GM12892 (cell line): Measurements from ENCODE around the gene MACROD2.

Source experiments
- POLR2A ChIP-seq: IDR thresholded peaks from 2 replicates; pipeline ENCODE4 v1.6.1; 2011; ENCODE audit warnings: low read depth, low read length, control low read depth
- POLR2AphosphoS5 ChIP-seq: IDR thresholded peaks from 2 replicates; pipeline ENCODE4 v1.6.1; 2011; ENCODE audit warnings: low read depth, low read length, control low read depth

DNA sequence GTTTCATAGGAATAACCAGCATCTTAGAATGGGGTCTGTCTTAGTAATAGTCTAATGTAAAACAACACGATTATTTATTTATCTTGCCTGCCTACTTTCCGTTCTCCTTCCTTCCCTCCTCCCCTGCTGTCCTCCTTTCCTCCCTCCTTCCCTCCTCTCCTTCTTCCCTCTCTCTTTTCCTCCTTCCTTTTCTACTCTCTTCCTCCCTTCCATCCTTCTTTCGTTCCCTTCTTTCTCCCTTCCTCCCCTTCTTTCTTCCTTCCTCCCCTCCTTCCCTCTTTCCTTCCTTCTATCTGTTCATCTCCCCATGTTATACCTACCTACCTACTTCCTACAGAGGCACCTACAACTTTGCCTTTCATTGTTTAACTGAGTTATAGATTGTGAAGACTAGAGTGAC, 1637.4 kb downstream of the MACROD2 start:
- TF ChIP-seq POLR2AphosphoS5 (no peak), POLR2A (no peak)
